Measurements from ENCODE around the gene ABAT.

DNA sequence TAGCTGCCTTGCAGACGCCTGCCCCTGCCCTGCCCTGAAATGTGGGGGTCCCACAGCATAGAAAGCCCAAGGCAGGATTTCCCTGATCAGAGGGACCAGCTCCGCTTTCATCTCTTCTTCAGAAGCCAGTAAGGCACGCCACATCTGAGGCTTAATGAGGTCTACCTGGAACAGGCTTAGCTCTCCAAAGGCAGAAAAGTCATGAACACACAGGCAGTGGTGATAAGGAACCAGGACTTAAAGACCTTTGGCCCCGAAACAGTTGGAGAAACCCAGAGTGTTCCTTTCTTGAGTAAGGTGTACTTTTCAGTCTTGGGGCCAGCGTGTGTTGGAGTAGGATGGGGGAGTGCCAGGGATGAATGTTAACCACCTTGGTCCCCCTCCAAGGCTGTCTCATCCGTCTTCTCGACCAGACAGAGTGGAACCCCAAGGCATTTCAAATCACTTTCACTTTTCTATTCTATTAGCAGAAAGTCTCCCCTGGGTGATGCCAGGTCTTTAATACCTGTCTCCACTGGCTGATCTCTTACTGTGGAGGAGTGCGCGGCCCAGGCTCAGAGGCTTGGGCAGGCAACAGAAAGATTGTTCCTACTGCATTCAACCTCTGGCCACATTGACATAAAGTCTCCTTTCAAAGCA, 79.1 kb downstream of the ABAT start:
- TF ChIP-seq, protein P1, sequence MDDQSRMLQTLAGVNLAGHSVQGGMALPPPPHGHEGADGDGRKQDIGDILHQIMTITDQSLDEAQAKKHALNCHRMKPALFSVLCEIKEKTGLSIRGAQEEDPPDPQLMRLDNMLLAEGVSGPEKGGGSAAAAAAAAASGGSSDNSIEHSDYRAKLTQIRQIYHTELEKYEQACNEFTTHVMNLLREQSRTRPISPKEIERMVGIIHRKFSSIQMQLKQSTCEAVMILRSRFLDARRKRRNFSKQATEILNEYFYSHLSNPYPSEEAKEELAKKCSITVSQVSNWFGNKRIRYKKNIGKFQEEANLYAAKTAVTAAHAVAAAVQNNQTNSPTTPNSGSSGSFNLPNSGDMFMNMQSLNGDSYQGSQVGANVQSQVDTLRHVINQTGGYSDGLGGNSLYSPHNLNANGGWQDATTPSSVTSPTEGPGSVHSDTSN (IDR thresholded peaks at IDR 0.05; ENCODE audit: insufficient replicate concordance, low read depth, low read length): no peak
- TF ChIP-seq ASH2L (IDR thresholded peaks at IDR 0.05; ENCODE audit: borderline replicate concordance, low read depth) (no peak), EGR1 (IDR thresholded peaks at IDR 0.05; ENCODE audit: borderline replicate concordance in 1 of 2, low read depth in 2 of 2, low read length in 2 of 2) (no peak), SMC3 (IDR thresholded peaks at IDR 0.05; ENCODE audit: borderline replicate concordance, low read length) (no peak), POLR2AphosphoS5 (IDR thresholded peaks at IDR 0.05; ENCODE audit: low read length) (no peak), MYC (IDR thresholded peaks at IDR 0.05; ENCODE audit: insufficient read depth, insufficient read length, insufficient replicate concordance, low read length, severe bottlenecking) (no peak), EP300 (IDR thresholded peaks at IDR 0.05; ENCODE audit: borderline replicate concordance in 1 of 2, control insufficient read depth in 1 of 2, low read depth in 2 of 2, low read length in 2 of 2) (no peak), POLR2A (IDR thresholded peaks at IDR 0.05; ENCODE audit: low read depth, low read length) (no peak), FOXK2 (IDR thresholded peaks at IDR 0.05) (no peak)
- TF ChIP-seq, protein P2, sequence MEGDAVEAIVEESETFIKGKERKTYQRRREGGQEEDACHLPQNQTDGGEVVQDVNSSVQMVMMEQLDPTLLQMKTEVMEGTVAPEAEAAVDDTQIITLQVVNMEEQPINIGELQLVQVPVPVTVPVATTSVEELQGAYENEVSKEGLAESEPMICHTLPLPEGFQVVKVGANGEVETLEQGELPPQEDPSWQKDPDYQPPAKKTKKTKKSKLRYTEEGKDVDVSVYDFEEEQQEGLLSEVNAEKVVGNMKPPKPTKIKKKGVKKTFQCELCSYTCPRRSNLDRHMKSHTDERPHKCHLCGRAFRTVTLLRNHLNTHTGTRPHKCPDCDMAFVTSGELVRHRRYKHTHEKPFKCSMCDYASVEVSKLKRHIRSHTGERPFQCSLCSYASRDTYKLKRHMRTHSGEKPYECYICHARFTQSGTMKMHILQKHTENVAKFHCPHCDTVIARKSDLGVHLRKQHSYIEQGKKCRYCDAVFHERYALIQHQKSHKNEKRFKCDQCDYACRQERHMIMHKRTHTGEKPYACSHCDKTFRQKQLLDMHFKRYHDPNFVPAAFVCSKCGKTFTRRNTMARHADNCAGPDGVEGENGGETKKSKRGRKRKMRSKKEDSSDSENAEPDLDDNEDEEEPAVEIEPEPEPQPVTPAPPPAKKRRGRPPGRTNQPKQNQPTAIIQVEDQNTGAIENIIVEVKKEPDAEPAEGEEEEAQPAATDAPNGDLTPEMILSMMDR (IDR thresholded peaks at IDR 0.05 in 2 of 3, conservative IDR thresholded peaks at IDR 0.05 in 1 of 3; ENCODE audit: control insufficient read depth in 2 of 3, extremely low read depth in 1 of 3, insufficient read depth in 1 of 3, low read depth in 3 of 3, low read length in 3 of 3): no peak
- TF ChIP-seq, protein P3, sequence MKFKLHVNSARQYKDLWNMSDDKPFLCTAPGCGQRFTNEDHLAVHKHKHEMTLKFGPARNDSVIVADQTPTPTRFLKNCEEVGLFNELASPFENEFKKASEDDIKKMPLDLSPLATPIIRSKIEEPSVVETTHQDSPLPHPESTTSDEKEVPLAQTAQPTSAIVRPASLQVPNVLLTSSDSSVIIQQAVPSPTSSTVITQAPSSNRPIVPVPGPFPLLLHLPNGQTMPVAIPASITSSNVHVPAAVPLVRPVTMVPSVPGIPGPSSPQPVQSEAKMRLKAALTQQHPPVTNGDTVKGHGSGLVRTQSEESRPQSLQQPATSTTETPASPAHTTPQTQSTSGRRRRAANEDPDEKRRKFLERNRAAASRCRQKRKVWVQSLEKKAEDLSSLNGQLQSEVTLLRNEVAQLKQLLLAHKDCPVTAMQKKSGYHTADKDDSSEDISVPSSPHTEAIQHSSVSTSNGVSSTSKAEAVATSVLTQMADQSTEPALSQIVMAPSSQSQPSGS (IDR thresholded peaks at IDR 0.05; ENCODE audit: low read length): no peak
- TF ChIP-seq, protein P4, sequence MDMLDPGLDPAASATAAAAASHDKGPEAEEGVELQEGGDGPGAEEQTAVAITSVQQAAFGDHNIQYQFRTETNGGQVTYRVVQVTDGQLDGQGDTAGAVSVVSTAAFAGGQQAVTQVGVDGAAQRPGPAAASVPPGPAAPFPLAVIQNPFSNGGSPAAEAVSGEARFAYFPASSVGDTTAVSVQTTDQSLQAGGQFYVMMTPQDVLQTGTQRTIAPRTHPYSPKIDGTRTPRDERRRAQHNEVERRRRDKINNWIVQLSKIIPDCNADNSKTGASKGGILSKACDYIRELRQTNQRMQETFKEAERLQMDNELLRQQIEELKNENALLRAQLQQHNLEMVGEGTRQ (IDR thresholded peaks at IDR 0.05; ENCODE audit: borderline replicate concordance, low read depth, low read length): no peak

Measured in GM12878 (cell line).